HG02763 (cell line): ENCODE data around the gene SCAF8.

Source experiments
- ATAC-seq: cut with Tn5 transposase; IDR thresholded peaks from one replicate; pipeline ENCODE4 v1.9.1; 2021; ENCODE audit warnings: mild to moderate bottlenecking, moderate library complexity; ENCODE audit not compliant: unreplicated experiment

SCAF8 gene

DNA sequence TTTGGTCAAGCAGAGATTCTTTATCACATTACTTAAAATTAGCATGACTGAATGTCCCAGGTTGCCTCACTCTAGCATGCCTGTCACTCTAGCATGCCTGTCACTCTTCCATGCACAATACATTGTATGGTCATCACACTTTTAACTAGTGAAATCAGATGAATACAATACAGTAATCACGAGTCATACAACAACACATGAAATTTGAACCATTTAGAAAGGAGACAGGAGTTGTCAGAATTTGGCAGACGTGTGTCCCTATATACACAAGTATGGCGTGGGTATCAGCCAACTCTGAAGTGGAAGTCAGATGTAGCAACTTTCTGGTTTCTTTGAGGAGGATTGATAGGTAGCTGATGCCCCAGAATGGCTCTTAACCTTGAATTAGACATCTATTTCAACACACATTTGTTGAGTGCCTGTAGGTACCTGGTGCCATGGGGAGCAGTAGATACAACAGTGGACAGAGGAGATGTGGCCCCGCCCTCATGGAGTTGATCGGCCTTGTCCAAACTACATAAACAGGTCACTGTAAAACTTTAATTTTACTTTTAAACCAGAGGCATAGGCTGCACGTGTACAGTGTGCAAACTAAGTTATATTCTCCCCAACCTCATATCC, 145.8 kb downstream of the SCAF8 start:
- ATAC-seq = no peak

DNA sequence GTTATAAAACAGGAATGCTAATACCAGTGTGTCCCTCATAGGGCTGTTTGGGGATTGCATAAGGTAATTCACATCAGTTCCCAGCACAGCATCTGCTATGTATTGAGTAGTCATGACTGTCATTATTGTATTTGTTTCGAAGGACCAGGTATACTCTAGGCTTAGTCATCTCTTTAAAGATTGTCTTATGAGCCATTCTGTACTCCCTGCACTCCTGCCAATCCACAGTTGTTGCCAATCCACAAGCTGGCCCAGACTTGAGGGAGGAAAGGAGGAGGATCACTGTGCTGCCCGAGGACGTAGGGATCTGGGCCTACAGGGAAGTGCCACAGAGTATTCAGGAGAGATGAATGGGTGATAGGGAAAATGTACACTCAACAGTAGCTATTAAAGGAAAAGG, 148.9 kb downstream of the SCAF8 start:
- ATAC-seq = no peak
